ENCODE data around the gene RAD51B.
A peak's percentile ranks its signal among the peaks of the same experiment; 100 is the strongest.

The RAD51B gene

GRCh38 chr14:68141281-68142088, 321.9 kb downstream of the RAD51B start (continued):
- TF ChIP-seq ELK4 (IDR thresholded peaks at IDR 0.05; ENCODE audit: borderline replicate concordance, low read depth, low read length) (no peak), IKZF3 (tag by site-specific recombination; IDR thresholded peaks at IDR 0.05) (peak; percentile 67), ZNF354C (tag by site-specific recombination; IDR thresholded peaks at IDR 0.05; ENCODE audit: borderline replicate concordance, low read depth) (no peak), ZNF202 (tag by site-specific recombination; IDR thresholded peaks at IDR 0.05; ENCODE audit: borderline replicate concordance) (no peak), PATZ1 (tag by site-specific recombination; IDR thresholded peaks at IDR 0.05) (peak; percentile 60), HOXD13 (CRISPR knock-in tag; IDR thresholded peaks at IDR 0.05; ENCODE audit: borderline replicate concordance) (no peak), ZNF830 (tag by site-specific recombination; IDR thresholded peaks at IDR 0.05; ENCODE audit: low read depth) (no peak), ZNF645 (tag by site-specific recombination; IDR thresholded peaks at IDR 0.05) (no peak), ZNF211 (tag by site-specific recombination; IDR thresholded peaks at IDR 0.05; ENCODE audit: low read depth) (no peak), ZNF549 (tag by site-specific recombination; IDR thresholded peaks at IDR 0.05) (no peak), ZNF174 (tag by site-specific recombination; IDR thresholded peaks at IDR 0.05) (no peak), KLF7 (tag by site-specific recombination; IDR thresholded peaks at IDR 0.05; ENCODE audit: borderline replicate concordance) (no peak), ZNF416 (tag by site-specific recombination; IDR thresholded peaks at IDR 0.05) (no peak), BCL6B (tag by site-specific recombination; IDR thresholded peaks at IDR 0.05) (peak; percentile 100), ZNF140 (tag by site-specific recombination; IDR thresholded peaks at IDR 0.05) (no peak), ZNF76 (tag by site-specific recombination; IDR thresholded peaks at IDR 0.05; ENCODE audit: borderline replicate concordance, low read depth) (0 out of 2 replicates have a peak, but pooled peaks have one; percentile 41), ZNF19 (tag by site-specific recombination; IDR thresholded peaks at IDR 0.05; ENCODE audit: low read depth) (no peak), ZNF571 (tag by site-specific recombination; IDR thresholded peaks at IDR 0.05) (no peak), ZNF792 (tag by site-specific recombination; IDR thresholded peaks at IDR 0.05) (no peak), ZBTB20 (tag by site-specific recombination; IDR thresholded peaks at IDR 0.05) (no peak), ZNF16 (tag by site-specific recombination; IDR thresholded peaks at IDR 0.05; ENCODE audit: low read depth) (no peak), KLF10 (tag by site-specific recombination; IDR thresholded peaks at IDR 0.05) (peak; percentile 75), ZBTB44 (tag by site-specific recombination; IDR thresholded peaks at IDR 0.05) (no peak), INSM2 (tag by site-specific recombination; IDR thresholded peaks at IDR 0.05) (no peak), ZBTB7A (tag by site-specific recombination; IDR thresholded peaks at IDR 0.05; ENCODE audit: low read depth) (no peak), ZNF26 (tag by site-specific recombination; IDR thresholded peaks at IDR 0.05) (no peak), ZNF513 (tag by site-specific recombination; IDR thresholded peaks at IDR 0.05) (peak; percentile 33; the same call in 1 of the 2 replicates)

Data from HEK293 (cell line).